ENCODE results near the gene KNOP1.
"Not testable (repeated sequence)": the region's sequence is repeated elsewhere in the genome, so short reads cannot be mapped to it uniquely, and the experiment has no call there.

KNOP1 gene

GRCh38 chr16:19744670-19745069 is 26.6 kb upstream of the KNOP1 start:
- DNase-seq (ENCODE audit: extremely low read depth in 1 of 2, low read depth in 1 of 2), result no peak

GRCh38 chr16:19743816-19744159 is 25.8 kb upstream of the KNOP1 start:
- DNase-seq (ENCODE audit: extremely low read depth in 1 of 2, low read depth in 1 of 2), result no peak

- no peak for DNase-seq (ENCODE audit: extremely low read depth in 1 of 2, low read depth in 1 of 2)
Measured at GRCh38 chr16:19741354-19741753, 23.3 kb upstream of the KNOP1 start.

GRCh38 chr16:19737306-19738038 is 19.4 kb upstream of the KNOP1 start:
- no peak for DNase-seq (ENCODE audit: extremely low read depth in 1 of 2, low read depth in 1 of 2)

GRCh38 chr16:19735074-19735867 is 17.2 kb upstream of the KNOP1 start:
- no peak for DNase-seq (ENCODE audit: extremely low read depth in 1 of 2, low read depth in 1 of 2)

GRCh38 chr16:19733551-19733950 is 15.5 kb upstream of the KNOP1 start:
- DNase-seq (ENCODE audit: extremely low read depth in 1 of 2, low read depth in 1 of 2), result no peak

GRCh38 chr16:19728636-19728965 is 10.6 kb upstream of the KNOP1 start:
- no peak for DNase-seq (ENCODE audit: extremely low read depth in 1 of 2, low read depth in 1 of 2)

- no peak for DNase-seq (ENCODE audit: extremely low read depth in 1 of 2, low read depth in 1 of 2)
Measured at GRCh38 chr16:19722981-19723380, 5.0 kb upstream of the KNOP1 start.

- no peak for DNase-seq (ENCODE audit: extremely low read depth in 1 of 2, low read depth in 1 of 2)
Measured at GRCh38 chr16:19722269-19722952, 4.4 kb upstream of the KNOP1 start.

- DNase-seq (ENCODE audit: extremely low read depth in 1 of 2, low read depth in 1 of 2), result no peak
Measured at GRCh38 chr16:19718624-19718965, 568 bp upstream of the KNOP1 start.

GRCh38 chr16:19717314-19717713 is 713 bp downstream of the KNOP1 start:
- no peak for DNase-seq (ENCODE audit: extremely low read depth in 1 of 2, low read depth in 1 of 2)

GRCh38 chr16:19716728-19717127 is 1.3 kb downstream of the KNOP1 start:
- DNase-seq (ENCODE audit: extremely low read depth in 1 of 2, low read depth in 1 of 2), result not testable (repeated sequence)

GRCh38 chr16:19716183-19716582 is 1.8 kb downstream of the KNOP1 start:
- DNase-seq (ENCODE audit: extremely low read depth in 1 of 2, low read depth in 1 of 2), result no peak

- no peak for DNase-seq (ENCODE audit: extremely low read depth in 1 of 2, low read depth in 1 of 2)
Measured at GRCh38 chr16:19715566-19715965, 2.5 kb downstream of the KNOP1 start.

GRCh38 chr16:19713697-19714096 is 4.3 kb downstream of the KNOP1 start:
- DNase-seq (ENCODE audit: extremely low read depth in 1 of 2, low read depth in 1 of 2), result no peak

GRCh38 chr16:19712418-19713058 is 5.5 kb downstream of the KNOP1 start:
- no peak for DNase-seq (ENCODE audit: extremely low read depth in 1 of 2, low read depth in 1 of 2)

- no peak for DNase-seq (ENCODE audit: extremely low read depth in 1 of 2, low read depth in 1 of 2)
Measured at GRCh38 chr16:19711643-19712042, 6.4 kb downstream of the KNOP1 start.

GRCh38 chr16:19710991-19711545 is 7.0 kb downstream of the KNOP1 start:
- no peak for DNase-seq (ENCODE audit: extremely low read depth in 1 of 2, low read depth in 1 of 2)

GRCh38 chr16:19710191-19710908 is 7.7 kb downstream of the KNOP1 start:
- no peak for DNase-seq (ENCODE audit: extremely low read depth in 1 of 2, low read depth in 1 of 2)

GRCh38 chr16:19709381-19710136 is 8.5 kb downstream of the KNOP1 start:
- DNase-seq (ENCODE audit: extremely low read depth in 1 of 2, low read depth in 1 of 2), result no peak

Data from stimulated activated CD8-positive, alpha-beta memory T cell treated with anti-CD3 and anti-CD28 coated beads, Interleukin-7, amount 100 ng/mL, for 48 hours (primary cell).